ENCODE data around the gene TEFM.
"Not testable (repeated sequence)": the region's sequence is repeated elsewhere in the genome, so short reads cannot be mapped to it uniquely, and the experiment has no call there.

Gene TEFM

DNA sequence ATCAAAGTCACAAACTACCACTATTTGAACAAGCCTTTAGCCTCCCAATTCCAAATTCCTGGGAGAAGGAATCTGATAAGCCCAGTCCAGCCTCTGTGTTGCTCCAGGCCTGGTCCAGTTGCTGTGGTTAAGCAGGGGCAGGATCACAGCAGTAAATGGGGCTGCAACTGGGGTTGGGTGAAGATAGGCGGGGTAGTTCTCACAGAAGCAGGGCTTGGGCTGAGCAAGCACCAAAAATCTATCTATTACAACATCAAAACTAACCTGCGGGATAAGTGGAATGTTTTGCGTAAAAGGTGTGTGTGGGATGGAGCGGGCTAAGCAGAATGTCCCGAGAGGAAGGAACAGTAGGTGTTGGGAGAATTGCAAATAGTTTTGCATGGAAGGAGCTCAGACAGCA lies 41.8 kb upstream of the TEFM start:
- in situ Hi-C loops (cut with HindIII; ENCODE audit: low sequenced_read_pairs): no loop called here
- TF ChIP-seq, protein P1, sequence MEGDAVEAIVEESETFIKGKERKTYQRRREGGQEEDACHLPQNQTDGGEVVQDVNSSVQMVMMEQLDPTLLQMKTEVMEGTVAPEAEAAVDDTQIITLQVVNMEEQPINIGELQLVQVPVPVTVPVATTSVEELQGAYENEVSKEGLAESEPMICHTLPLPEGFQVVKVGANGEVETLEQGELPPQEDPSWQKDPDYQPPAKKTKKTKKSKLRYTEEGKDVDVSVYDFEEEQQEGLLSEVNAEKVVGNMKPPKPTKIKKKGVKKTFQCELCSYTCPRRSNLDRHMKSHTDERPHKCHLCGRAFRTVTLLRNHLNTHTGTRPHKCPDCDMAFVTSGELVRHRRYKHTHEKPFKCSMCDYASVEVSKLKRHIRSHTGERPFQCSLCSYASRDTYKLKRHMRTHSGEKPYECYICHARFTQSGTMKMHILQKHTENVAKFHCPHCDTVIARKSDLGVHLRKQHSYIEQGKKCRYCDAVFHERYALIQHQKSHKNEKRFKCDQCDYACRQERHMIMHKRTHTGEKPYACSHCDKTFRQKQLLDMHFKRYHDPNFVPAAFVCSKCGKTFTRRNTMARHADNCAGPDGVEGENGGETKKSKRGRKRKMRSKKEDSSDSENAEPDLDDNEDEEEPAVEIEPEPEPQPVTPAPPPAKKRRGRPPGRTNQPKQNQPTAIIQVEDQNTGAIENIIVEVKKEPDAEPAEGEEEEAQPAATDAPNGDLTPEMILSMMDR (IDR thresholded peaks at IDR 0.05; ENCODE audit: low read depth, low read length, missing control alignments): no peak

DNA sequence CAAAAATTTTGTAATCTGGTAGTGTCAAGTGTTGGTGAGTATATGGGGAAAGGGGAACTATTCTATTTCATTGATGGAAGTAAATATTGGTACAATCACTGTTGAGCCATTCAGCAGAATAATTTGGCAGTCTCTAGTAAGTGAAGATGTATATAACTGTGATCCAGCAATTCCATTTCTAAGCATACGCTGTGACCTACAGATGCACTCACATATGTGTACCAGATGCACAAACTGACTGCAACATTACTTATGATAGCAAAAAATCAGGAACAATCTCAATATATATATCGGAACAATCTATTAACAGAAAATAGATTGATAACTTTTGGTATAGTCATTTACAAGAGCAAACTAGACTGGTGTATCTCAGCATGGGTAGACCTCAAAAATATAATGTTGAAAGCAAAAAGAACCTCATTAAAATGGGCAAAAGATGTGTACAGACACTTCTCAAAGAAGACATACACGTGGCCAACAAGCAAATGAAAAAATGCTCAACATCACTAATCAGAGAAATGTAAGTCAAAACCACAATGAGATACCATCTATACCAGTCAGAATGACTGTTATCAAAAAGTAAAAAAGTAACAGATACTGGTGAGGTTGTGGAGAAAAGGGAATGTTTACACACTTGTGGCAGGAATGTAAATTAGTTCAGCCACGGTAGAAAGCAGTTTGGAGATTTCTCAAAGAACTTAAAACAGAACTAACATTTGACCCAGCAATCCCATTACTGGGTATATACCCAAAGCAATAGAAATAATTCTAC lies 36.5 kb upstream of the TEFM start:
- in situ Hi-C loops (cut with HindIII; ENCODE audit: low sequenced_read_pairs): no loop called here
- TF ChIP-seq, protein P1 (IDR thresholded peaks at IDR 0.05; ENCODE audit: low read depth, low read length, missing control alignments): no peak
- H3K4me3 ChIP-seq (ENCODE audit: low read depth, low read length): no peak overlapping the region
- no peak for DNase-seq (ENCODE audit: low read depth)

More for the DNA sequence above, 41.8 kb upstream of the TEFM start:
- no peak overlapping the region for H3K4me3 ChIP-seq (ENCODE audit: low read depth, low read length)
- DNase-seq (ENCODE audit: low read depth): no peak

DNA sequence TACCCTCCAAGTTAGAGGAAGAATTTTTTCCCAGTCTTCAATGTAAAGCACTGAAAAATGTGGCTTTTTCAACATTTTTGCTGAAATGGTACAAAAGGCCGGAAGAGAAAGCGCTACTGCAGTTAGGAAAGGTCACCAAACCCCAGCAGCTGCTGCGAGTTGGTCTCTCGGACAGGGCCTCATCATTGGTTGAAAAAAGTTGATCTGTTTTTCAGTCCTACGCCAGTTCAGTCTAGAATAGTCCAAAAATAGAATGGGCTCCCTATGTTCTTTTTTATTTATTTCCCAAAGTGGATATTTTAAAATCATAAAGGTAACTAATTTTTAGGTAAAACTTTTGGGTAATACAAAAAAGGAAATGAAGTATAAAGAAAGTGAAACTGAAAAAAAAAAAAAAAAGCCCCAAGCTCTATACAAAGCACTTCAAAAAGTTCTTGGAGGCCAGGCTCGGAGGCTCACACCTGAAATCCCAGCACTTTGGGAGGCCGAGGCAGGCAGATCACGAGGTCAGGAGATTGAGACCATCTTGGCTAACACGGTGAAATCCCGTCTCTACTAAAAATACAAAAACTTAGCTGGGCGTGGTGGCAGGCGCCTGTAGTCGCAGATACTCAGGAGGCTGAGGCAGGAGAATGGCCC lies 33.1 kb upstream of the TEFM start:
- no peak for DNase-seq (ENCODE audit: low read depth)
- in situ Hi-C loops (cut with HindIII; ENCODE audit: low sequenced_read_pairs): no loop called here
- TF ChIP-seq, protein P1 (IDR thresholded peaks at IDR 0.05; ENCODE audit: low read depth, low read length, missing control alignments): no peak
- H3K4me3 ChIP-seq (ENCODE audit: low read depth, low read length): no peak overlapping the region

DNA sequence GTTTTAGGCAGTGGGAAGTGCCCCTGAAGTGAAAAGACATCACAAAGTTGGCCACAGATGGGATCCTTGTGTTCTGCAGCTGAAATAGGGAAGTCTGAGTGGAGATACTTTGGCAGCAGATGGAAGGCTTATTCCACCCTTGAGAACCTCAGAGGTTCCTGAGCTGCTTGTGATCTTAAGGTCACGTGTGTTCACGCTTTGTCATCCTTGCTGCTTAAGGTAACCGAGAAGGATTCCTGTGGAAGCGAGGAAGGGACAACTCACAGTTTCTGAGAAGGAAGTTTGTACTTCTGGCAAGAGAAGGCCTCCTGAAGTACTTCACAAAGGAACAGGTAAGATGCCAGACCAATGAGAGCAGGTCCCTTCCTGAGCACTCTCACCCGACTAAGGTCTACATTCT lies 27.9 kb upstream of the TEFM start:
- in situ Hi-C loops (cut with HindIII; ENCODE audit: low sequenced_read_pairs): no loop called here
- H3K4me3 ChIP-seq (ENCODE audit: low read depth, low read length): no peak overlapping the region
- no peak for DNase-seq (ENCODE audit: low read depth)
- TF ChIP-seq, protein P1 (IDR thresholded peaks at IDR 0.05; ENCODE audit: low read depth, low read length, missing control alignments): no peak

DNA sequence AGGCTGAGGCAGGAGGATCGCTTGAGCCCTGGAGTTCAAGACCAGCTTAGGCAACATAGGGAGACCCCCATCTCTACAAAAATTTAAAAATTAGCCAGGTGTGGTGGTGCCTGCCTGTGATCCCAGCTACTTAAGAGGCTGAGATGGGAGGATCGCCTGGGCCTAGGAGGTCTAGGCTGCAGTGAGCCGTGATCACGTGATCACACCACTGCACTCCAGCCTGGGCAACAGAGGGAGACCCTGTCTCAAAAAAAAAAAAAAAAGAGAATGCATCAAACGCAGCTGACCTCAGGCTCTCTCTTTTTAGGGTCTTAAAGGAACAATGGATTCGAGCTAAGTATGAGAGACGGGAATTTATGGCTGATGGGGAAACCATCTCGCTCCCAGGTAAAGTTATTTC lies 25.5 kb upstream of the TEFM start:
- in situ Hi-C loops (cut with HindIII; ENCODE audit: low sequenced_read_pairs); DNase-seq (ENCODE audit: low read depth); H3K4me3 ChIP-seq (ENCODE audit: low read depth, low read length): not testable (repeated sequence)

DNA sequence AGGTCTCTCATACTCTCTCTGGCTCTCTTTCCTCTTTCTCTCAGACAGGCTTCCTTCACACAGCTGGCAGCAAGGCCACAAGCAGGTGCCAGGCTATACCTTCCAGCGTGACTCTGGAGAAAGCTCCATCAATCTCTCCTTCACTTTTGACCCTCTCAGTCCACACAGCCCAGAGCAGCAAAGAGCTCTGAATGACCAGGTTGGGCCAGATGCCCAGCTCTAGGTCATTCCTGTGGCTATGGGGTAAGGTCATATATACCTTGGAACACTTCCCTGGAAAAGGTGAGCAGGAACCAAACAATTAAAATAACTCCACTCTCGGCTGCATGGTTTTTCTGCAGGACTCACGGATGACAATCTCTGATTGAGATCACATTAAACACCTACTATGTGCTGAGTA lies 24.5 kb upstream of the TEFM start:
- TF ChIP-seq, protein P1 (IDR thresholded peaks at IDR 0.05; ENCODE audit: low read depth, low read length, missing control alignments): no peak
- in situ Hi-C loops (cut with HindIII; ENCODE audit: low sequenced_read_pairs): no loop called here
- no peak overlapping the region for H3K4me3 ChIP-seq (ENCODE audit: low read depth, low read length)
- DNase-seq (ENCODE audit: low read depth): no peak

DNA sequence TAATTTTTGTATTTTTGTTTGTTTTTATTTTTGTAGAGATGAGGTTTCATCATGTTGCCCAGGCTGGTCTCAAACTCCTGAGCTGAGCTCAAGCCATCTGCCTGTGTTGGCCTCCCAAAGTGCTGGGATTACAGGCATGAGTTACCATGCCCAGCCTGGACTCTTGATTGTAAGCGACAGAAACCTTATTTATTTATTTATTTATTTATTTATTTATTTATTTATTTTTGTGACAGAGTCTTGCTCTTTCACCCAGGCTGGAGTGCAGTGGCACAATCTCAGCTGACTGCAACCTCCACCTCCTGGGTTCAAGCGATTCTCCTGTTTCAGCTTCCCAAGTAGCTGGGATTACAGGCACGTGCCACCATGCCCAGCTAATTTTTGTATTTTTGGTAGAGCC lies 23.8 kb upstream of the TEFM start:
- H3K4me3 ChIP-seq (ENCODE audit: low read depth, low read length); DNase-seq (ENCODE audit: low read depth); in situ Hi-C loops (cut with HindIII; ENCODE audit: low sequenced_read_pairs): not testable (repeated sequence)
